Caco-2 (cell line): ENCODE data around the gene KAT2A. TPM values are rescaled to one million over a fixed set of nuclear protein-coding genes. Genes with fewer than 3 reads are reported as not detected.

Experiments used
- BruUV-seq: library from RNA; stranded (reverse); fragments of 400-500 nt; replicated peaks from 2 replicates; lab custom pipeline; 2021; lab: Mats Ljungman, UMichigan
- CTCF ChIA-PET: fragments of 300-600 bp; sonication (Branson Sonifier 250); formaldehyde crosslinking; loops from one replicate; lab custom pipeline; 2022; ENCODE audit warnings: antibody characterized with exemption; lab: Charles Lee
- POLR2A ChIA-PET: fragments of 300-600 bp; sonication (Branson Sonifier 250); formaldehyde crosslinking; loops from one replicate; lab custom pipeline; 2022; ENCODE audit warnings: antibody characterized with exemption; lab: Charles Lee
- DNase-seq, 2 experiments: peaks; one replicate each; pipeline versions ENCODE4 v3.0.0 to v3.0.0-alpha.2; 2020 to 2022
- H3K27me3 ChIP-seq: replicated peaks from 2 replicates; pipeline ENCODE4 v1.6.0; 2011; ENCODE audit warnings: low read length; ENCODE audit not compliant: control insufficient read depth, insufficient read depth
- H3K36me3 ChIP-seq: 2 replicates; pipeline ENCODE4 v1.5.1; 2011; ENCODE audit warnings: low read length; ENCODE audit not compliant: control insufficient read depth, insufficient read depth
- H3K4me1 ChIP-seq: fragments of 250-450 bp; sonication (Bioruptor Pico); 2 replicates; pipeline ENCODE4 v1.5.1; 2020; ENCODE audit warnings: mild to moderate bottlenecking
- H3K4me3 ChIP-seq: 2 replicates; pipeline ENCODE4 v1.5.1; 2011; ENCODE audit warnings: low read depth, mild to moderate bottlenecking, control low read depth, low read length
- H3K9me3 ChIP-seq: fragments of 250-450 bp; sonication (Bioruptor Pico); 2 replicates; pipeline ENCODE4 v1.5.1; 2020; ENCODE audit warnings: mild to moderate bottlenecking, moderate library complexity
- H3K27ac Mint-ChIP-seq: one replicate; pipeline ENCODE4 v1.8.0; 2022; ENCODE audit warnings: mixed read lengths; ENCODE audit not compliant: unreplicated experiment
- H3K27me3 Mint-ChIP-seq: one replicate; pipeline ENCODE4 v1.8.0; 2022; ENCODE audit warnings: mixed read lengths; ENCODE audit not compliant: insufficient read depth, unreplicated experiment
- H3K36me3 Mint-ChIP-seq: one replicate; pipeline ENCODE4 v1.8.0; 2022; ENCODE audit warnings: mild to moderate bottlenecking, mixed read lengths; ENCODE audit not compliant: insufficient read depth, unreplicated experiment
- H3K4me1 Mint-ChIP-seq: one replicate; pipeline ENCODE4 v1.8.0; 2022; ENCODE audit warnings: low read depth, mixed read lengths; ENCODE audit not compliant: unreplicated experiment
- H3K4me3 Mint-ChIP-seq: one replicate; pipeline ENCODE4 v1.8.0; 2022; ENCODE audit warnings: mild to moderate bottlenecking, moderate library complexity, mixed read lengths; ENCODE audit not compliant: unreplicated experiment
- H3K9me3 Mint-ChIP-seq: one replicate; pipeline ENCODE4 v1.8.0; 2022; ENCODE audit warnings: mixed read lengths; ENCODE audit not compliant: unreplicated experiment
- intact Hi-C: fragments of 100-400 bp; cut with micrococcal nuclease; formaldehyde crosslinking; loops from one replicate; pipeline ENCODE4 v1.10.0; 2022; ENCODE audit not compliant: unreplicated experiment
- total RNA-seq: library from RNA; stranded (reverse); gene quantifications from 2 replicates; pipeline ENCODE4 v1.2.3, GENCODE V29; 2022
- TF ChIP-seq, protein P1 (sequence below), 2 experiments: fragments of 200-600 bp in 1 of 2; IDR thresholded peaks; 1 replicate in 1 of 2; 2 replicates in 1 of 2; pipeline versions ENCODE4 v1.5.1 to v1.8.0; 2011 to 2022; ENCODE audit warnings: antibody characterized with exemption in 1 of 2, control low read depth in 1 of 2, inconsistent platforms in 1 of 2, low read depth in 1 of 2, low read length in 1 of 2, mild to moderate bottlenecking in 1 of 2, moderate library complexity in 1 of 2; ENCODE audit not compliant: insufficient read depth in 1 of 2, severe bottlenecking in 1 of 2, unreplicated experiment in 1 of 2

Gene KAT2A
- total RNA-seq, 1 experiment from 2014 or later, result 46.5 TPM

DNA sequence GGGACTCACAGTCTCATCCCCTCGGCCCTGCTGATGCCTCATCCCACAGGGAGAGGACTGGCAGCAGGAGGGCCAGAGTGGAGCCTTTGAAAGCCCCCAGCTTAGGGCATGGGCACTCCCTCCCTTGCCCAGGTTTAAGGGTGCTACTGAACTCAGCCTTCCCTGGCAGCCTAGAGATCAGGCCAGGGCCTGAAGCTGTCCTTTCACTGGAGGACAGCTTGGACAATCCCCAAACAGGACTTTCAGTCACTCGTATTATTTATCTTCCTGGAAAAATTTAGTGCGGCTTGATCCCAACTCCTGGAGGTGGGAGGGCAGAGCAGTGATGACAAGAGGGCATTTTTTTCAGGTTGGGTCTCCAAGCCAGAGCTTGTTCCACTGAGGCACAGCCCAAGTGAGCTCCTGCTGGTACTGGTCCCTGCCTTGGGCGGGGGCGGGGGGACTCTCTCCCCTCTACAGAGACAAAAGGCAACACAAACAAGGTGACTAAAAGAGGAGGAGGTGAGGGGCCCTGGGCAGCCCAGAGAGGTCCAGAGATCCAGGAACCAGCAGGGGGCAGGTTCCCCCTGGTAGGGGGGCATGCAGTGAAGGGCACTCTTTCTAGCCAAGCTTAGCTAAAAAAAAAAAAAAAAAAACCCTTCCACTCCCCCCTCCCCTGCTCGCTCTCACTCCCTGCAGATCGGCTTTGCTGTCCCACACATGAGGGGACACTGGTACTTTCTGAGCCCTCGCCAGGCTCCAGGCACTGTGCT, 24.6 kb downstream of the KAT2A start:
- intact Hi-C loops, result no loop called here
- Mint-ChIP-seq H3K27me3 (no peaks in the 10 kb centered on the region), H3K4me1 (no peaks in the 10 kb centered on the region), H3K9me3 (no peaks in the 10 kb centered on the region), H3K4me3 (no peak overlapping the region), H3K36me3 (no peaks in the 10 kb centered on the region), H3K27ac (no peak overlapping the region)
- TF ChIP-seq, protein P1, sequence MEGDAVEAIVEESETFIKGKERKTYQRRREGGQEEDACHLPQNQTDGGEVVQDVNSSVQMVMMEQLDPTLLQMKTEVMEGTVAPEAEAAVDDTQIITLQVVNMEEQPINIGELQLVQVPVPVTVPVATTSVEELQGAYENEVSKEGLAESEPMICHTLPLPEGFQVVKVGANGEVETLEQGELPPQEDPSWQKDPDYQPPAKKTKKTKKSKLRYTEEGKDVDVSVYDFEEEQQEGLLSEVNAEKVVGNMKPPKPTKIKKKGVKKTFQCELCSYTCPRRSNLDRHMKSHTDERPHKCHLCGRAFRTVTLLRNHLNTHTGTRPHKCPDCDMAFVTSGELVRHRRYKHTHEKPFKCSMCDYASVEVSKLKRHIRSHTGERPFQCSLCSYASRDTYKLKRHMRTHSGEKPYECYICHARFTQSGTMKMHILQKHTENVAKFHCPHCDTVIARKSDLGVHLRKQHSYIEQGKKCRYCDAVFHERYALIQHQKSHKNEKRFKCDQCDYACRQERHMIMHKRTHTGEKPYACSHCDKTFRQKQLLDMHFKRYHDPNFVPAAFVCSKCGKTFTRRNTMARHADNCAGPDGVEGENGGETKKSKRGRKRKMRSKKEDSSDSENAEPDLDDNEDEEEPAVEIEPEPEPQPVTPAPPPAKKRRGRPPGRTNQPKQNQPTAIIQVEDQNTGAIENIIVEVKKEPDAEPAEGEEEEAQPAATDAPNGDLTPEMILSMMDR (IDR thresholded peaks at IDR 0.05; ENCODE audit: insufficient read depth in 1 of 2, low read depth in 1 of 2, low read length in 1 of 2, severe bottlenecking in 1 of 2, unreplicated experiment in 1 of 2), result no peak
- POLR2A ChIA-PET, result no interaction called here
- H3K27me3 ChIP-seq, result 0 out of 2 replicates have a peak, but pooled peaks cover 2% of the 10 kb centered on the region
- DNase-seq, result no peak
- H3K9me3 ChIP-seq, result no peaks in the 10 kb centered on the region
- no peak overlapping the region for H3K4me3 ChIP-seq
- no peaks in the 10 kb centered on the region for H3K36me3 ChIP-seq
- peaks cover 8% of the 10 kb centered on the region for H3K4me1 ChIP-seq
- CTCF ChIA-PET, result interaction anchor here (0.5 to 0.6 kb wide), 3 partner anchors 10 to 180 kb away, joined by 3 to 6 read pairs (median 4); no protein-coding TSS in a partner anchor
- BruUV-seq, result no TSS peak

DNA sequence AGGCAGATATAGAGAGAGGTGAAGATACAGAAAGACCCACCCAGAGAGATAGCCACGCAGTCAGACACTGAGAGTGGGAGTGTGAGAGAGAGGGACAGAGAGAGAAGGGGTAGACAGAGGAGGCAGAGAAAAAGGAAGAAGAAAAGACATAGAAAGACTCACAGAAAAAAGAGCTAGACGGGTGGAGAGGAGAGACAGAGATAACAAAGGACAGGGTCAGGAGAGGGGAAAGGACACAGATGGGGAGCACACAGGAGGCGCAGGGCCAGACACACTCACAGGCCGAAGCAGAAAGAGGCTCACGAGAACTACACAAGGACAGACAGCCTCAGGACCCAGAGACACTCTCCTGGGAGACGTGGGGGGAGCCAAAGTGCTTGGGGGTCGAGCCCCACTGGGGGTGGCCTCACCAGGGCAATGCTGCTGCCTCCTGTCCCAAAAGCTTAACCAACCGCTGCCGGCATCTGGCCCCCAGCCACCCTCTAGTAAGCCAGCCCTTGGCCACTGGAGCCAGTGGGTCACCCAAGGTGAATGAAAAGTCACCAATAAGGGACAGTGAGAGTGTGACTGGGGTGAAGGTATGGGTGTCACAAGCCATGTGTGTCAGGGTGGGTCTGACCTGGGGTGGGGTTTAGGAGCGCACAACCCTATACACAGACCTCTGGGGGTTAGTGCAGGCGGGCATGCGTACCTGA, 26.6 kb downstream of the KAT2A start:
- H3K27ac Mint-ChIP-seq, result no peak overlapping the region
- POLR2A ChIA-PET, result no interaction called here
- H3K27me3 Mint-ChIP-seq, result no peaks in the 10 kb centered on the region
- DNase-seq, result no peak
- CTCF ChIA-PET, result no interaction called here
- H3K4me3 ChIP-seq, result no peak overlapping the region
- no peaks in the 10 kb centered on the region for H3K4me1 Mint-ChIP-seq
- no peak overlapping the region for H3K4me3 Mint-ChIP-seq
- H3K36me3 ChIP-seq, result no peaks in the 10 kb centered on the region
- H3K27me3 ChIP-seq, result 0 out of 2 replicates have a peak, but pooled peaks cover 2% of the 10 kb centered on the region
- TF ChIP-seq, protein P1 (IDR thresholded peaks at IDR 0.05; ENCODE audit: insufficient read depth in 1 of 2, low read depth in 1 of 2, low read length in 1 of 2, severe bottlenecking in 1 of 2, unreplicated experiment in 1 of 2), result no peak
- H3K4me1 ChIP-seq, result peaks cover 8% of the 10 kb centered on the region
- BruUV-seq, result no TSS peak
- H3K36me3 Mint-ChIP-seq, result no peaks in the 10 kb centered on the region
- H3K9me3 Mint-ChIP-seq, result no peaks in the 10 kb centered on the region
- H3K9me3 ChIP-seq, result no peaks in the 10 kb centered on the region
- intact Hi-C loops, result no loop called here

DNA sequence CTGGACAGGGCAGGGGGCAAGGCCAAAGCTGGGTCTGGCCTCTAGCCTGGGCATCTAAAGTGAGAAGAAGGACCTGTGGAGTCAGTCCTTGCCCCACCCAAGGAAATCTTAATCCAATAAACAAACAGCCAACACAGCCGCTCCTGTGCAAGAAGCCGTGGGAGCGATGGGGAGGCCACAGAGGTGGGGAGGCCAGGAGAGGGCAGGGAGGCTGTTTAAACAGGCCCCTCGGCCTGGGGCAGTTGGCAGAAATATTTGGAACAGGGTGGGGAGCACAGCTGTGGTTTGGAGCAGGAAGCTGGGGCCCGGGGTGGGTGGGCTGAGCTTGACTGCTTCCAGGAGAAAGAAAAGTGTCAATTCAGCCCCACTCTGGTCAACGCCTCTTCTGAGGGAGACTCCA, 28.2 kb downstream of the KAT2A start:
- H3K27ac Mint-ChIP-seq, result no peak overlapping the region
- no TSS peak for BruUV-seq
- H3K9me3 Mint-ChIP-seq, result no peaks in the 10 kb centered on the region
- peaks cover 6% of the 10 kb centered on the region for H3K4me1 ChIP-seq
- H3K27me3 Mint-ChIP-seq, result no peaks in the 10 kb centered on the region
- H3K4me1 Mint-ChIP-seq, result no peaks in the 10 kb centered on the region
- POLR2A ChIA-PET, result no interaction called here
- 0 out of 2 replicates have a peak, but pooled peaks cover 2% of the 10 kb centered on the region for H3K27me3 ChIP-seq
- no peaks in the 10 kb centered on the region for H3K36me3 ChIP-seq
- no peak overlapping the region for H3K4me3 ChIP-seq
- CTCF ChIA-PET, result interaction anchor here (0.6 kb wide), 1 partner anchor 443 kb away, joined by 3 read pairs; the partner anchor contains the start of gene NAGLU
- no peak overlapping the region for H3K4me3 Mint-ChIP-seq
- TF ChIP-seq, protein P1 (IDR thresholded peaks at IDR 0.05; ENCODE audit: insufficient read depth in 1 of 2, low read depth in 1 of 2, low read length in 1 of 2, severe bottlenecking in 1 of 2, unreplicated experiment in 1 of 2), result no peak
- intact Hi-C loops, result no loop called here
- H3K36me3 Mint-ChIP-seq, result no peaks in the 10 kb centered on the region
- DNase-seq, result no peak
- H3K9me3 ChIP-seq, result no peaks in the 10 kb centered on the region
